AG09319 (cell line): ENCODE data around the gene PDE4B.

Experiments
- DNase-seq: peaks from one replicate; pipeline ENCODE4 v3.0.0-alpha.2; 2010; ENCODE audit warnings: low read depth; ENCODE audit errors: extremely low read depth
- CTCF ChIP-seq: IDR thresholded peaks from 2 replicates; pipeline ENCODE4 v1.5.1; 2011; ENCODE audit warnings: low read depth, mild to moderate bottlenecking, inconsistent platforms, low read length, moderate library complexity

PDE4B gene

GRCh38 chr1:66366634-66367033 is 573.9 kb downstream of the PDE4B start:
- no peak for DNase-seq
- TF ChIP-seq CTCF, result no peak

- TF ChIP-seq CTCF, result no peak
Observed at GRCh38 chr1:66367369-66367768, 574.7 kb downstream of the PDE4B start.

GRCh38 chr1:66368261-66368660 is 575.6 kb downstream of the PDE4B start:
- no peak for DNase-seq
- TF ChIP-seq CTCF, result no peak

More at GRCh38 chr1:66367369-66367768, 574.7 kb downstream of the PDE4B start:
- no peak for DNase-seq

- DNase-seq, result no peak
Observed at GRCh38 chr1:66370462-66370971, 577.8 kb downstream of the PDE4B start.

GRCh38 chr1:66371233-66372005 is 578.7 kb downstream of the PDE4B start:
- no peak for DNase-seq
- no peak for TF ChIP-seq CTCF

More at GRCh38 chr1:66370462-66370971, 577.8 kb downstream of the PDE4B start:
- no peak for TF ChIP-seq CTCF

GRCh38 chr1:66372522-66373101 is 579.9 kb downstream of the PDE4B start:
- DNase-seq, result no peak

More at GRCh38 chr1:66372522-66373101, 579.9 kb downstream of the PDE4B start:
- TF ChIP-seq CTCF, result no peak
